Measurements from ENCODE around the gene SYNGR1.
A peak's percentile ranks its signal among the peaks of the same experiment; 100 is the strongest.
"Not testable (repeated sequence)": the region's sequence is repeated elsewhere in the genome, so short reads cannot be mapped to it uniquely, and the experiment has no call there.

Gene SYNGR1

GRCh38 chr22:39350757-39351688 lies 1.2 kb downstream of the SYNGR1 start:
- no peak for DNase-seq

GRCh38 chr22:39351689-39352214 lies 2.0 kb downstream of the SYNGR1 start:
- DNase-seq = peak in 1 of 56 donors; percentile 13

DNA sequence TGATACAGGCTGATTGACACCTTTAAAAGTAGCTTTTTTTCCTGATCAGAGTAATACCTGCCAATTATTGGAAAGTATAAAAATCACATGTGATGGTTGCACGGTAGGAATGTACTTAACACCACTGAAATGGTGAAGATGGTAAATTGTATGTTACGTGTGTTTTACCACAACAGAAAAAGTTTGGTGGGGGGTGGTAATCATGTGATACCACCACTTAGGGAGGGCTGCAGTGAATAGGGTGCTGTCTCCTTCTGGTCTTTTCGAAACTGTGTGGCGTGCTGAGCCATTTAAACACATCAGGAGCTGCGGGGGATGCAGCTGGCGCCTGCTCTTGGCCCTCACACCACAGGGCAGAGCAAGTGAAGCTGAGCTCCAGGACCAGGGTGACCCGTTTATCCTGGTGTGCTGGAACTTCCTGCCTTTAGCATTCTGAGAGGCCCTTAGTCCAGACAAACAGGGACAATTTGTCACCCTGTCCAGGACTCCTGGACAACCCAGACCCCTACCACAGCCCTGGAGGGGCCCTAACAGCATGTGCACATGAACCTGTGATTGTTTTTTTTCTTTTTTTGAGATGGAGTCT lies 2.6 kb downstream of the SYNGR1 start:
- DNase-seq = no peak

- peak in 1 of 56 donors; percentile 20 for DNase-seq
Measured at GRCh38 chr22:39353346-39353745, 3.6 kb downstream of the SYNGR1 start.

- DNase-seq = no peak
Measured at GRCh38 chr22:39355080-39355479, 5.3 kb downstream of the SYNGR1 start.

GRCh38 chr22:39355805-39356204 lies 6.0 kb downstream of the SYNGR1 start:
- DNase-seq = not testable (repeated sequence)

GRCh38 chr22:39356464-39356863 lies 6.7 kb downstream of the SYNGR1 start:
- DNase-seq = peak in 1 of 56 donors; percentile 12

GRCh38 chr22:39357110-39358108 lies 7.6 kb downstream of the SYNGR1 start:
- not testable (repeated sequence) for DNase-seq

DNA sequence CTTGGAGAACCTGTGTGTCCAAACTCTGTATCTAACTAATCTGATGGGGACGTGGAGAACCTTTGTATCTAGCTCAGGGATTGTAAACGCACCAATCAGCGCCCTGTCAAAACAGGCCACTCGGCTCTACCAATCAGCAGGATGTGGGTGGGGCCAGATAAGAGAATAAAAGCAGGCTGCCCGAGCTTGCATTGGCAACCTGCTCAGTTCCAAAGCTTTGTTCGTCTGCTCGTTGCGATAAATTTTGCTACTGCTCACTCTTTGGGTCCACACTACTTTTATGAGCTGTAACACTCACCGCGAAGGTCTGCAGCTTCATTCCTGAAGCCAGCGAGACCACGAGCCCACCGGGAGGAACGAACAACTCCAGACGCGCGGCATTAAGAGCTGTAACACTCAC lies 8.4 kb downstream of the SYNGR1 start:
- DNase-seq = not testable (repeated sequence)

DNA sequence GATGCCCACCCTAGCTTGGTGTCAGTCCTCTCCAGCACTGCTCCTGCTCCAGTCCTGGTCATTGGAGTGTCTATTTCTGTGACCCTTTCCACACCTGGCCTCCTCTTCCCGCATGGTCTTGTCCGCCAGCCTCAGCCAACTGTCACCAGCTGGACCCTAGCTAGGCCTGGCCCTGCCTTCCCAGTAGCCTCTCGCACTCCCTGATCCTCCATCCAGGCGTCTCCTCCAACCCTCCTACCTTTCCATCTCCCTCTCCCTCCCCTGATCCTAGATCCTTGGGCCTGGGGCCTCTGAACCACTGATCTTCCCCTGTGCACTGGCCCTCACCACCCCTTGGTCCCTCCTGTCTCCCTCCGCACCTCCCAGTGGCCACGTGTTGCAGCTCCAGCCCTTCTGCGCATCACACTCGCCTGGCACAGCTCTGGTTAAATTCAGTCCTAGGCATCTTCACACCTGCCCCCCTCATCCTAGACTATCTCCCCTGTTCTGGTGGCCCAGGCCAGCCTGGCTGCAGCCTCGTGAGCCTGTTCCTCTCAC lies 9.9 kb downstream of the SYNGR1 start:
- DNase-seq = no peak

- DNase-seq = no peak
Measured at GRCh38 chr22:39360242-39360641, 10.5 kb downstream of the SYNGR1 start.

DNA sequence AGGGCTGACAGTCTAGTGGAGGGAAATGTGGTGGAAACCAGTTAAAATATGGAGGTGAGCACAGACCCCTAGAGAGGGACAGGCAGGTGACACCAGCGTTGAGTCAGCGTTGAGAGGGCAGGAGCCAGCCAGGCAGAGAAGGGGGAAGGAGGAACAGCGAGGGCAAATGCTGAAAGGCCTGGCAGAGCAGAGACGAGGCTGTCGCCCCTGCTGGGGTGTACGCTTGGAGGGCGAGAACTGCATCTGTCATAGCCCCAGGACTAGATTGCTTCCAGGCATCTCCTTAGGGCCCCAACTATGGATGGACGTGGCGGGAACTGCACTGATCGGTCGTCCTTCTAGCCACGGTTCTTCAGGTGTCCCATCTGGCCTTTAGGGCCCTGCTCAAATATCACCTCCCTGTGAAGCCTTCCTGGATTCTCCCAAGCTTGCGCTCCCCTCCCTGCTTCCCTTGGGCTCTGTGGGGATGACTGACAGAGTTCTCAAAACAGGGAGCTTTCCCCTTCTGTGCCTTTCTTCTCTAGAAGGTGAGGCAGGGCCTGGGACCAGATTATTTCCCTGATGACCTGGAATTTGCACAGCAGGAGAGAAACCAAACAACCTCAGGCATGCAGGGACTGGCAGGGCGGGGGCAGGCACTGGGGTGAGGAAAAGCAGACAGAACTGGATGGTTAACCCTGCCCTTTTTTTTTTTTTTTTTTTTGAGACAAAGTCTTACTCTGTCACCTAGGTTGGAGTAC lies 11.1 kb downstream of the SYNGR1 start:
- no peak for DNase-seq

GRCh38 chr22:39361496-39361895 lies 11.7 kb downstream of the SYNGR1 start:
- DNase-seq = no peak

DNA sequence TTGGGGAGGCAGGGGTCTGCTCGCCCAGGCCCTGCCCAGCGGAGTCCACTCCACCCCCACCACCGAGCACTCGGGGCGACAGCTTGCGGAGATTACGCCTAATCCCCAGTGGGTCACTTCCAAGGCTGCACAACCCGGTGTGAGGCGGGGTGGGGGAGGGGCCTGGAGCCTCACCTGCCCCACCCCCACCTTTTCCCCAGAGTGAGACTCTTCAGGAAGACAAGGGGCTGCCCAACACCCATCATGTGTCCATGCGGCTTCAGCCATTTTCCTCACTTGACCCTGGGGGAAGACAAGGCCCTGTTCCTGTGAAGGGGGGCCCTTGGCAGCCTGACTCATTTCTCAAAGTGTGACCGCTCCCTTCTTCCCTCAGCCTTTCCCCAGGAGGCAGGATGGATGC lies 12.5 kb downstream of the SYNGR1 start:
- DNase-seq = no peak

GRCh38 chr22:39362932-39363331 lies 13.1 kb downstream of the SYNGR1 start:
- DNase-seq = no peak

DNA sequence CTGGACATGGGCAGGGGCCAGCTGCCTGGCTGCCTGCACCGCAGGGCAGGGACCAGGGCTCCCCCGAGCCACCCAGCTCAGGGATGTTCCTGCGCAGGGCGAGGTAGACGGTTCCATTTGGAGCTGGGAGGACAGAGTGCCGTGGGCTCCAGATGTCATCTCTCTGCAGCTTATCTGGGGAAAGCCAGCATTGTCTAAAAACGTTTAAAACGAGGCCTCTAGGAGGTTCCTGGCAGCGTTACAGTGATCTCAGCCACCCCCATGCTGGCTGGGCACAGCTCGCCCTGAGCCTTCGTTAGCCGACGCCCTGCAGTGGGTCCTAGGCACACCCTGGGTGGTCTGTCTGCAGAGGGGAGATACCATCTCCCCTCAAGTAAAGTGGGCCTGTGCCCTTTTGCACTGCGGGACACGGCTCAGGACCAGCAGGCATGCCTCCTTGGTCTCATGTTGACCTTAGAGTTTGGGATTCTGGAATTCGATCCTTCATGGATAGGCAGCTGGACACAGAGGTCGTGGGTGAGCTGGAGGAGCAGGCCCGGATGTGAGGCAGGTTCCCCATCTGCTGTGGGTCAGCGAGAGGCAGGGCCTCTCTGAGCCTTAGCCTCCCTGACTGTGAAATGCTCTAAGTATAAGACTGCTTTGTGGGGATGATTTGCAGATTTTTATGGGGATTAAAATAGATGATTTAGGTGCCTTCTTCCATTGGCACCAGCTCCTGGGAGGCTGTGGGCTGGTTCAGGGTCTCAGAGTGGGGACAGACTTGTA lies 14.1 kb downstream of the SYNGR1 start:
- no peak for DNase-seq

DNA sequence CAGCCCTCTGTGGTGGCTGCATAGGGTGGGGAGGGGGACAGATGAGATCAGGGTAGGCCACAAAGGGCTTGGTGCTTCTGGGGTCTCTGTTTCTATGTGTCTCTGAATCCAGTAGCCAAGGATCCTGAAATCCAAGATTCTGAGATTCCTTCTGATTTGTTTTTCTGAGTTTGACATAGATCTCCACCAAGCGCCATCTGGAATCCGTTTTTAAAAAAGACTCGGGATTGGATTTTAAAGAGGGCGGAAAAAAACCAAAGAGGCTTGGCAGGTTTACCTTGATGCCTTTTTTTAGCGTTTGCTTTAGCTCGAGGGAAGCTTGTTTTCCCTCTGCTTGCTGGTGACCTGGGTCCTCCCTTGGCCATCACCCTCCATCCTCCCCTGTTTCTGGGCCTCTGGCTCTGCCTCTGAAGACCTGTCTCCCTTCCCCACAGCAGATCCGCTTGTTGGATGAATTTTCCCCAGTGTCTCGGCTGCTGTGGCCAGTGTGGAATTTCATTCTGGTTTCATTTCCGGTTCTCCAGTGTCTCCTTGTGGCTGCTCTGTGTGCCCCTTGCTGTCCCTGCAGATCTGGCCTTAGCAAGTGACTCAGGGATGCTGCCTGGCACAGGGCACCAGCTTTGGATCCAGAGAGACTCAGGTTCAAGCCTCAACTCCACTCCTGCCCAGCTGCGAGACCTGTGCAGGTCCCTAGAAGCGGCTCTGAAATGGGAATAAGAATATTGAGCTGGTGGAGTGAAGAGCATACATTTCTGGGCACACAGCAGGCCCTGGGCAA lies 15.1 kb downstream of the SYNGR1 start:
- DNase-seq = no peak

DNA sequence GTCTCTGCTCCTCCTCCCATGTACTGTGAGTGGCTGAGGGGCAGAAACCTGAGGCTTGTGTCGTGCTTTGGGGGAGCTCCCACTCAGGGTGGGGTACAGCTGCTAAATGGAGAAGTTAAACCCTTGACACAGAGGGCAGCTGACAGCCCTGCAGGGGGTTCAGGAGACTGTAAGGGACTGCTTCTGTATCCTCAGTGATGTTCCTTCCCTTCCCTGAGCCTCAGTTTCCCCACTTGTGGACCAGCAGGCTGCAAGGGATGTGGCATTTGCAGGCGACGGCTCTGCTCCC lies 15.6 kb downstream of the SYNGR1 start:
- DNase-seq = no peak

GRCh38 chr22:39367035-39367434 lies 17.2 kb downstream of the SYNGR1 start:
- DNase-seq = no peak

All from nucleus accumbens (tissue), 56 donors.